GM23338 (cell line): ENCODE measurements around the gene PLEKHN1.

Experiments used
- CREB1 ChIP-seq: fragments of 250-450 bp; sonication (Bioruptor Pico); IDR thresholded peaks from 2 replicates; pipeline ENCODE4 v1.5.0; 2020; ENCODE audit warnings: low read depth, mild to moderate bottlenecking, moderate library complexity
- CTCF ChIP-seq, 2 experiments: fragments of 200-600 bp in 1 of 2; sonication (generic) in 1 of 2; conservative IDR thresholded peaks; 2 replicates each; pipeline versions ENCODE4 v1.5.1 to v1.6.1; 2016 to 2017; ENCODE audit warnings: antibody characterized with exemption in 2 of 2, low read depth in 2 of 2, mild to moderate bottlenecking in 2 of 2, moderate library complexity in 1 of 2
- ETS1 ChIP-seq: IDR thresholded peaks from 2 replicates; pipeline ENCODE4 v1.6.1; 2016; ENCODE audit warnings: antibody characterized with exemption
- EZH2 ChIP-seq: fragments of 200-600 bp; sonication (generic); IDR thresholded peaks from one replicate; pipeline ENCODE4 v1.8.0; 2017; ENCODE audit warnings: antibody characterized with exemption, mild to moderate bottlenecking, low read depth; ENCODE audit not compliant: unreplicated experiment
- EZH2phosphoT487 ChIP-seq: fragments of 200-600 bp; sonication (generic); IDR thresholded peaks from one replicate; pipeline ENCODE4 v1.8.1; 2018; ENCODE audit warnings: antibody characterized with exemption; ENCODE audit not compliant: unreplicated experiment
- NANOG ChIP-seq: IDR thresholded peaks from 2 replicates; pipeline ENCODE4 v1.6.1; 2016; ENCODE audit warnings: antibody characterized with exemption, borderline replicate concordance
- POLR2AphosphoS5 ChIP-seq: IDR thresholded peaks from 2 replicates; pipeline ENCODE4 v1.6.1; 2016; ENCODE audit warnings: antibody characterized with exemption, low read depth
- REST ChIP-seq: IDR thresholded peaks from one replicate; pipeline ENCODE4 v1.6.1; 2018; ENCODE audit warnings: antibody characterized with exemption; ENCODE audit not compliant: unreplicated experiment

GRCh38 chr1:970242-970972 lies 4.1 kb downstream of the PLEKHN1 start:
- no peak for TF ChIP-seq CTCF (conservative IDR thresholded peaks at IDR 0.05; ENCODE audit: low read depth in 2 of 2)
- TF ChIP-seq REST = no peak
- no peak for TF ChIP-seq EZH2phosphoT487
- no peak for TF ChIP-seq EZH2
- no peak for TF ChIP-seq POLR2AphosphoS5
- TF ChIP-seq ETS1 = no peak
- TF ChIP-seq CREB1 (CRISPR knock-in tag) = no peak
- TF ChIP-seq NANOG = no peak
